ENCODE results near the gene IL32. TPM values are rescaled to one million over a fixed set of nuclear protein-coding genes. Genes with fewer than 3 reads are reported as not detected.

IL32 gene
- total RNA-seq, 4 donors from 2014 or later: 8.4 to 21.1 (median 13.1) TPM

- no peak for TF ChIP-seq CTCF (IDR thresholded peaks at IDR 0.05; ENCODE audit: low read depth)
These were observed 27.1 kb downstream of the IL32 start for GRCh38 chr16:3092501-3092941.

GRCh38 chr16:3094289-3095027 is 29.0 kb downstream of the IL32 start:
- TF ChIP-seq CTCF (IDR thresholded peaks at IDR 0.05; ENCODE audit: low read depth): no peak

- no peak for TF ChIP-seq CTCF (IDR thresholded peaks at IDR 0.05; ENCODE audit: low read depth)
These were observed 30.4 kb downstream of the IL32 start for GRCh38 chr16:3095869-3096268.

- TF ChIP-seq CTCF (IDR thresholded peaks at IDR 0.05; ENCODE audit: low read depth): no peak
These were observed 30.9 kb downstream of the IL32 start for GRCh38 chr16:3096362-3096761.

- no peak for TF ChIP-seq CTCF (IDR thresholded peaks at IDR 0.05; ENCODE audit: low read depth)
These were observed 31.8 kb downstream of the IL32 start for GRCh38 chr16:3097266-3097665.

- TF ChIP-seq CTCF (IDR thresholded peaks at IDR 0.05; ENCODE audit: low read depth): no peak
These were observed 33.3 kb downstream of the IL32 start, which contains the start of gene ZSCAN10 for GRCh38 chr16:3098459-3099394. ZSCAN10 (minus strand) TSS chr16:3099294; CDS start chr16:3092937, 6,357 bp downstream.

GRCh38 chr16:3099395-3099731 is 33.9 kb downstream of the IL32 start:
- no peak for TF ChIP-seq CTCF (IDR thresholded peaks at IDR 0.05; ENCODE audit: low read depth)

All from subcutaneous adipose tissue (tissue), 4 donors.